ENCODE data around the gene GAD1. TPM values are rescaled to one million over a fixed set of nuclear protein-coding genes. Genes with fewer than 3 reads are reported as not detected.

The GAD1 gene
- total RNA-seq, 4 donors from 2014 or later, result 0.68 to 2.4 TPM; not detected in 2

- TF ChIP-seq CTCF (IDR thresholded peaks at IDR 0.05; ENCODE audit: low read depth), result no peak
Measured at GRCh38 chr2:170886386-170886785, 69.7 kb downstream of the GAD1 start.

GRCh38 chr2:170887496-170887895 lies 70.8 kb downstream of the GAD1 start:
- no peak for TF ChIP-seq CTCF (IDR thresholded peaks at IDR 0.05; ENCODE audit: low read depth)

- TF ChIP-seq CTCF (IDR thresholded peaks at IDR 0.05; ENCODE audit: low read depth), result no peak
Measured at GRCh38 chr2:170887896-170888295, 71.2 kb downstream of the GAD1 start.

- TF ChIP-seq CTCF (IDR thresholded peaks at IDR 0.05; ENCODE audit: low read depth), result no peak
Measured at GRCh38 chr2:170891893-170892292, 75.2 kb downstream of the GAD1 start.

GRCh38 chr2:170892391-170892951 lies 75.8 kb downstream of the GAD1 start:
- TF ChIP-seq CTCF (IDR thresholded peaks at IDR 0.05; ENCODE audit: low read depth), result no peak

GRCh38 chr2:170895023-170895757 lies 78.5 kb downstream of the GAD1 start:
- TF ChIP-seq CTCF (IDR thresholded peaks at IDR 0.05; ENCODE audit: low read depth), result no peak

- no peak for TF ChIP-seq CTCF (IDR thresholded peaks at IDR 0.05; ENCODE audit: low read depth)
Measured at GRCh38 chr2:170896622-170897021, 79.9 kb downstream of the GAD1 start.
